DMS53 treated with DMSO at 0.1 percent for 48 hours (cell line): ENCODE measurements around the gene GJB1.

ENCODE experiments used
- DNase-seq: peaks from one replicate; lab custom pipeline; 2025; ENCODE audit not compliant: unreplicated experiment; lab: John Stamatoyannopoulos, UW

The GJB1 gene

DNA sequence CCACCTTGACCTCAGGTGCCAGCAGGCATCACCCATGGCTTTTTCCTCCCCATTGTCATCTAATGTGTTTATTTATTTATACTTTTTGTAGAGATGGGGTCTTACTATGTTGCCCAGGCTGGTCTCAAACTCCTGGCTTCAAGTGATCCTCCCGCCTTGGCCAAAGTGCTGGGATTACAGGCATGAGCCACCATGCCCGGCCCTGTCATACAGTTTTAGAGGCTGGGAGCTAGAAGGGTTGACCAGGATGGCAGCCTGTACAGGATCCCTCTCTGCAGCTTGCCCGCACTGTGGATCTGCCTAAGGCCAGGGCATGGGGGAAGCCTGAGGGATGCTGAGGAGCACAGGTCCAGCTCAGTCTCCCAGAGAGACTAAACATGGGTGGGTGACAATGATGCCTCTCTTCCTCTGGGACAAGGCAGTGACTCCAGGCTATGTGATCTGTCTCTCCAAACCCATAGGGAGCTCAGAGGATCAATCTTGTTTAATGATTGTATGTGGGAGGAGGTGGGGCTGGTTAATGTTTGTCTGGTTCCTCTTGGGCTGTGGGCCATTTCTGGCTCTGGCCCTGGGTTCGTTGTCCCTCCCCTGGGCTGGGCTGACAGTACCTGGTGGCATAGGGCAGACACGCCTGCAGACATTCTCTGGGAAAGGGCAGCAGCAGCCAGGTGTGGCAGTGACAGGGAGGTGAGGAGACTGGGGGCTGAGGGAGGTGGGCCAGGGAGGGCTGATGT lies 8.3 kb upstream of the GJB1 start:
- DNase-seq = peak; percentile 48

DNA sequence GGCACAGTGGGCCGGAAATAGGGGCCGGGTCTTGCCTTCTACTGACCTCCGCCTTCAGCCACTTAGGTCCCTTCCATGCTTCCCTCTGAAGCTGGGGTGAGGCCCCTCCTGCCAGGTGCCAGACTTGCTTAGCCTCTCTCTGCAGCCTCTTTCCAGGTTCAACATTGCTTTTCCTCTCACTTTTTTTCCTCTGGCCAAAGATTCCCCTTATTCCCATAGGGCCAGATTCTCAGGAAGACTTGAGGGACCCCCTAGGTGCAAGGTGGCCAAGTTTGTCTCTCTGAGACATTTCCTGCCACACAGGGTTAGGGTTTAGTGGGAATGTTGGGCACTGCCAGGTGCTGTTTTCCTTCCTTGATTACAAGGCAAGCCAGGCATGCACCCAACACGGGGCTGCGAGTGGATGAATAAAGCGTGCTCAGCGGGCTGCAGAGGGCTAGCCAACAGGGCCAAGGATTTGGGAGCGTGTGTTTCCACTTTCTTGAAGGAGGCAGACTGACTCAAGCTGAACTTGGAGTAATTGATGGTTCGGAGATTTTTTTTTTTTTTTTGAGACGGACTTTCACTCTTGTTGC lies 7.6 kb upstream of the GJB1 start:
- DNase-seq = peak; percentile 48

DNA sequence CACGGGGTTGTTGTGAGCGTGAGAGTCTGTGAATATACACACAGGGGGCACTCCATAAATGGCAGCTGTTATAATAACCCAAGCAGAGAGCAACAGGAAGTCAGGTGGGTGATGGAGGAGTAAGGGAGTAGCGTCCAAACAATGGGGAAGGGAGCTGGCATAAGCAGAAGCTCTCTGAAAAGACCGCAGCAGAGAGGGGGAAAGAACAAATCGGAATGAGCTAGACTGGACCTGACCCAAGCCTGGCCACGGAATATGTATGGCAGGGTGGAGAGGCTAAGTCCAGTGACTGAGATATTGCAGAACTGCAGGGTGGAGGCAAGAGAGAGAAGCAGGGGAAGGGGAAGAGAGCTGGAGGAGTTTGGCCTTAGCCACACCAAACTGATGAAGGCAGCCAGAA lies 6.5 kb upstream of the GJB1 start:
- peak; percentile 82 for DNase-seq

DNA sequence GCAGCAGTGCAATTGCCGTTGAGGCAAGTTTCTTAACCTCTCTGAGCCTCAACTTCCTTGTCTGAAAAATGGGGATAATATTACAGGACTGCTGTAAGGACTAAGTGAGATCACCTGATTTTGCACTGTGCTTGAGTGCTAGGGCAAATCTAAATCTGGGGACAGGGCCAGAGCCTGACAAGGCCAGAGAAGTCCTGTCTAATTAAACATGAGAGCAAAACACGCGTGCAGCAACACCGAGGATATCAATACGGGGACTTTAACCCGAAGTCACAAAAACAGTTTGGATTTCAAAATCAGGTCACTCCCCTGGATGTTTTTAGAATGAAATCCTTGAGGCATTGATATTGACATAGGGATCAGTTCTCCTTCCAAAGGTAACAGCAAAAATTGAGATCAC lies 5.7 kb upstream of the GJB1 start:
- no peak for DNase-seq

DNA sequence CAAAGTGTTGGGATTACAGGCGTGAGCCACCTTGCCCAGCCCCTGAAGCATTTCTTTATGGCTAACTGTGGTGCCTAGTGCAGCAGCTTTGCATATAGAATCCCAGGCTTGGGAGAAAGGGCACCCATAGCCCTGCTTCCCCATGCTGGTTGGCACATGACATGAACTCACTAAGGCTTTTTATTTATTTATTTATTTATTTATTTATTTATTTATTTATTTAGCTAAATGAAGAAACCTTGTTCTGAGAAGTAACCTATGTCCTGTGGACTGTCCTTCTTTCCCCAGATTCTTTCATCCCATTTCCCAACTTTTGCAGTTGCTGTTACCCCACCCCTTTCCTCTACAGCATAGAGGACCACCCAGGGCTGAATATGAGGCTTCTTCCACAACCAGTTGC lies 1.9 kb upstream of the GJB1 start:
- DNase-seq = no peak

DNA sequence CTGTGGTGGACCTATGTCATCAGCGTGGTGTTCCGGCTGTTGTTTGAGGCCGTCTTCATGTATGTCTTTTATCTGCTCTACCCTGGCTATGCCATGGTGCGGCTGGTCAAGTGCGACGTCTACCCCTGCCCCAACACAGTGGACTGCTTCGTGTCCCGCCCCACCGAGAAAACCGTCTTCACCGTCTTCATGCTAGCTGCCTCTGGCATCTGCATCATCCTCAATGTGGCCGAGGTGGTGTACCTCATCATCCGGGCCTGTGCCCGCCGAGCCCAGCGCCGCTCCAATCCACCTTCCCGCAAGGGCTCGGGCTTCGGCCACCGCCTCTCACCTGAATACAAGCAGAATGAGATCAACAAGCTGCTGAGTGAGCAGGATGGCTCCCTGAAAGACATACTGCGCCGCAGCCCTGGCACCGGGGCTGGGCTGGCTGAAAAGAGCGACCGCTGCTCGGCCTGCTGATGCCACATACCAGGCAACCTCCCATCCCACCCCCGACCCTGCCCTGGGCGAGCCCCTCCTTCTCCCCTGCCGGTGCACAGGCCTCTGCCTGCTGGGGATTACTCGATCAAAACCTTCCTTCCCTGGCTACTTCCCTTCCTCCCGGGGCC lies 1.2 kb downstream of the GJB1 start:
- no peak for DNase-seq

DNA sequence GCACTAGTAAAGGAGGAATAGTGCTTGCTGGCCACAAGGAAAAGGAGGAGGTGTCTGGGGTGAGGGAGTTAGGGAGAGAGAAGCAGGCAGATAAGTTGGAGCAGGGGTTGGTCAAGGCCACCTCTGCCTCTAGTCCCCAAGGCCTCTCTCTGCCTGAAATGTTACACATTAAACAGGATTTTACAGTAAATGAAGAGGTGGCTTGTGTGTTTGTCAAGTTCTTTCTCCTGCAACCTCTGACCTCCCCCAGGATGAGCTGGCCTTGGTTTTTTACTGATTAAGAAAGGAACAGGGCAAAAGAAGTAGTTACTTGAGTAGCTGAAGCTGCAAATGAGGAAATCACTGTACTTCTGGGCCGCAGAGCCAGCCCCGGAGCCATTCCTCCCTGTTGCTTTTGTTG lies 2.0 kb downstream of the GJB1 start:
- DNase-seq = no peak

DNA sequence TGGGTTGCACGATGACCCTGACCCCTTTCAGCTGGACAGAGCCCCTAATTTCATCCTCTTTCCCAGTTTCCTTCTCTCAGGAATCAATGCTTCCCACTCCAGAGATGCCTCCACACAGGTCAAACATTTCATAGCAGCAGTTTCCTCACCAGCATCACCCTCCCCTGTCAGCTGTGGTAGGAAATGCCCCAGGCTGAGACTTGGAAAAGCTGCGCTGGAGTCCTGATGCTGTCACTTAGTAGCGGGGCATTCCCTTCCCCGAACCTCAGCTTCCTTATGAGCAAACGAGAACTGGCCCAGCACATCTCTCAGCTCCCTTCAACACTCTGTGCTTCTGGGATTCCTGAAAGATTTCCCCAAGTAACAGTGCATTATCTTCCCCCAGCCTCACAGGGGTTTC lies 2.7 kb downstream of the GJB1 start:
- no peak for DNase-seq

DNA sequence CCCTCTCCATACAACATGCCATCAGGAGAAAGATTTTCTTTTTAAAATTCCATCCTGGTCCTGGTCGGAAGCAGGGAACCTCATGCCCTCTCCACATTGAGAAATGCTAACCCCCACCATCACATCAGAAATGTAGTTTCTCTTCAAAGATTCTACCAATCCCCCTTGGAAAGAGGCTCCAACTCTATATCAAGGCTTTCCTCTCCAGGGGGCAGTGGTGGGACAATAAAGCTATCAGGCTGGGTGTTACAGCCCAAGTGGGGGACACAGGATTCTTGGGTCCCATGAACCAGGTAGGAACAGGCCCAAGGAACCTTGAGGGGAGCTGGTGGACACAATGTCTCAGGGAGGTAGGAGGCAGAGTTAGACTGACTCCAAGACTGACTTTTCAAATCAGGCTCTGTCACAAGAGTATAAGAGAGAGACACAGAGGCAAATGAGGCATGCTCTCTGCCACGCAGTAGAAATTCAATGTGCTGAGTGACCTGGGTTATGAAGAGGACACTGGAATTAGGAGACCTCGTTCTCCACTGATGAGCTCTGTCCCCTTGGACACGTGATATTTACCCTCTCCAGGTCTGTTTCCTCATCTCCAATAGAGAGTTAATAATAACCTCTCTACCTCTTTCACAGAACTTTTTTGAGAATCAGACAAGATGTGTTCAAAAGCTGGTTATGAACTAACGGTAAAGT lies 4.5 kb downstream of the GJB1 start:
- DNase-seq = no peak

DNA sequence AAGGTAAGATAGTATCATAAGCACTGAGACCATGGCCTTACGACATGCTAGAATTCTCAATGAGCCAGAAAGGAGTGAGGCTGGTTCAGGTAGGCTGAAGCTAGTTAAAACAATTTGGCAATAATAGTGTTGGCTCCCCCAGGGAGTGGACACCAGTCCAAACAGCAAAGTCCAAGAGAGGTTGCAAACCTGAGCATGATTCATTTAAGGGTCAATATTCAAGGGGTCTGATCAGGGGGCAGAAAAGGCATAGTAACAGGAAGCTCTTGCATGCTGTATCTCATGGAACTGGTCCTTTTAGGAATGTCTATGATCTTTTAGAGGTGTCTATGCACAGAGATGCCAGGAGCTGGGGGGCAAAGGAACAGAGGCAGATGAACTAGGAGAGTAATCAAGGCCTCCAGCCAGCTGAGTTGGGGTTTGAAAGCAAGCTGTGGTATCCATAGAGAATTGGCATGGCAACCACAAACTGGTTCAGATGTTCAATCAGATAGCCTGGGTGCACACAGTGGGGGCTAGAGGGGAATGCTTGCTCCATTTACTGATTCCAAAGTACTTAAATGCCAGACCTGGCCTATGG lies 5.1 kb downstream of the GJB1 start:
- no peak for DNase-seq

DNA sequence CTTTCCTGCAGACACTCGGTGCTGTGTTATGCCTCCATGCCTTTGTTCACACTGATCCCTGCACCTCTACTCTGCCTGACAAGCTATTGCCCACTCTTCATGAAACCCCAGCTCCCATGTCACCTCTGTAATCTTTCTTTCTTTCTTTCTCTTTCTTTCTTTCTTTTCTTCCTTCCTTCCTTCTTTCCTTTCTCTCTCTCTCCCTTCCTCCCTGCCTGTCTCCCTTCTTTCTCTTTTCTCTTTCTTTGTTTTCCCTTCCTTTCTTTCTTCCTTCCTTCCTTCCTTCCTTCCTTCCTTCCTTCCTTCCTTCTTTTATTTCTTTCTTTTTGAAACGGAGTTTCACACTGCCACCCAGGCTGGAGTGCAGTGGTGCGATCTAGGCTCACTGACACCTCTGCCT lies 12.5 kb downstream of the GJB1 start:
- DNase-seq = no peak

DNA sequence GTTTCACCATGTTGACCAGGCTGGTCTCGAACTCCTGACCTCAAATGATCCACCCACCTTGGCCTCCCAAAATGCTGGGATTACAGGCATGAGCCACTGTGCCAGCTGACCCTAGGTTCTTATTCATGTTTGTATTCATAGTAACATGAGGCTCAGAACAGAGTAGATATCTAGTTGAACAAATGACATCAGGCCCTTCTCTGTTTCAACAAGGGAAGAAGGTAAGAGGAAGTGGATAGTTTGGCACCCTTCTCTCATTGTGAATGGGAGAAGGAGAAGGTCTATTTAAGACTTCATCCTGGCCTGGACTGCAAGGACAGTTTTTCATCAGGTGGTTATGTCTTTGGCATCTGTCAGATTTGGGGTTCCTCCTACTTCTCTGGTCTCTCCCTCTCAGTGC lies 13.8 kb downstream of the GJB1 start:
- DNase-seq = no peak

DNA sequence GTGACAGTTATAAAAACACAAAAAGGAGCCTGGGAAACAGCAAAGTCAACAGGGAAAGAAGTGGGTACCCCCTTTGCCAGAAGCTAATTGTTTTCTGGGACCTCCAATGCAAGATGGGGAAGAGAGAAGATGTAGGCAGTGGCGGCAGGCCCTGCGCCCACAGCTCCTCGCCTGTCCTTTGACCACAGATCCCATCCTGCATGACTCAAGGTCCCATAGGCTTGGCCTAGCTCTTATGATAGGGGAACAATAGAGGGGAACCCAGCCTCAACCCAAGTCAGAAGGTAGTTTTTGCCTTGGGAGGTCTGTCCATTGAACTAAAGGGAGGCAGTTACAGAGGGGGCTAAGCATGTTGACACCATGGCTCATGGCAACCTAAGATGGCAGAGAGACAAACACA lies 16.8 kb downstream of the GJB1 start:
- DNase-seq = no peak

DNA sequence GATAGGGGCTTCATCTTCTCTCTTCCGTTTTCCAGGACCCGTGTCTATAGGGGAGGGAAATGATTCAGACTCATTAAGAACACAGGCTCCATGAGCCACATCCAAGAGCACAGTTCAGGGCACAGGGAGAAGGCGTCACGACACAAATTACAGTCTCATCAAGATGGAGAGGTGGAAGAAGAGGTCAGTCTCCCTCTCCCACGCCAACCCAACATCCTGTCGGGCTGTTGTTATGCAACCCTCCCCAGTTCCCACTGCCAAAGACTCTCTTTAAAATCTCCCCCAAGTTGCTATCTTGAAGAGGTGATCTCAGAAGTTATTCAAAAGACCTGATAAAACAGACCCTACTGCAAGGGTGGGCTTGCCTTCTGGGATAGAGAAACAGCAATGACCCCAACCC lies 18.3 kb downstream of the GJB1 start:
- no peak for DNase-seq

DNA sequence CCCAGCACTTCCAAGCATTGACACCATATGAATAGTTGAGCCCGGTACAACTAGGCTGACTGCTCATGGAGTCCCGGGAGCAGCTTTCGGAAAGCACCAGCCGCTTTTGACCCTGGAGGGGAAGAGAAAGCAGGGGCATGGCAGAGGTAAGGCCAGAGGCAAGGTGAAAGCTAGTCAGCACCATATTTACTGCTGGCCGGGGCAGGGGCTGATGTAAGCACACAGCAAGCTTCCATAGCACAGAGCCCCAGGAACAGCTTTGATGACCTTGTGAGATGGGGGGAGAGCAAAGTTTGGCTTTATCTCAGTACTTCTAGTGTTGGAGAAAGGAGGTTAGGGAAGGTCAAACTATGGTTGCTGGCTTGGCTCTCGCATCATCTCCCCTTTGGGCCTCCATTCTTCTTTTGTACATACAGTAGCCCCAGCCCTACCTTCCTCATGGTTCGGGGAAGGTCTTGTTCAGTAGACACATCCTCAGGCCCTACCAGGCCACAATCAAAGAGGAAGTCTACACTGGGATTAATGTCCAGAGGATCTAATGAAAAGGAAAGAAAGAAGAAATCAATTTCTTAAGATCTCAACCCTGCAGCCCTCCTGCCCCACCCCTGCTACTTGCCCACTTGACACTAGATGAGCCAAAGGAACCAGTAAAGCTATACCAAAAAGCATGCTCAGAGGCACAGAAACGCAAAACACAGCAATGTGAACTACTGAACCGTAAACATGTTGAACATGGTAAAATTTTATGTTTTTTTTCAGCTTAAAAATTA lies 21.5 kb downstream of the GJB1 start:
- no peak for DNase-seq

DNA sequence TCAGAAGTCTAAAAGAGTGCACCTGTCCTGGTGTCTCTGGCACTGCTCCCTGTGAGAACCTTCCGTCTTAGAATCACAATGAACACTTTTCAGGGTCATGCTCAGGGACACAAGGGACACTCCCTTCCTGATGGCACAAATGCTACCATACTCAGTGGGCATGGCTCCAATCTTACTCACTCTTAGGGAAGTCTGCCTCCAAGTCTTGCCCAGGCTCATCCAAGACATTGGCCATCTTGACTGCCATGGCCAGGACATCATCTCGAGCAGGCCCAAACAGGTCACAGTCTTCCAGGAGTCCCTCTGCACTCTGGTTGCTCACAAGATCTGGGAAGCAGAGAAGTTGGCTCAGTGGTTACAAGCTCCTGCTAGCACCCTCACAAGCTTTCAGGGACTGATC lies 22.1 kb downstream of the GJB1 start:
- DNase-seq = no peak

DNA sequence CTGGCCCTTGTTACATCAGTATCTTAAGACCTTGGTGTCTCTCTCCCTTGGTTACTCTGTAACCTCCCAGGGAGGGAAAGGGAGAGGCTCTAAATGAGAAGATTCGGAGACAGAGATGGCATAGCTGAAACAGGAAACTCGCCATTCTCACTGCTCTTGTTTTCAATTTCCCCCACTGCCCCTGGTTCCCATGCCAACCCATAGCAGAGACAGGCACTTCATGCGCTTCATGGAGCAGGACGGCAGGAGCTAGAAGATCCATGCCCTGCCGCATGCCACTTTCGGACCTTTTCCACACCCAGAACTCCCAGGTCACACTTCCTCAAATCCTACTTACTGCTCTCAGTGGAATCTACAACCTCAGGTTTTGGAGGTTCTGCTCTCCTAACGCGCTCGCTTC lies 27.8 kb downstream of the GJB1 start:
- no peak for DNase-seq

DNA sequence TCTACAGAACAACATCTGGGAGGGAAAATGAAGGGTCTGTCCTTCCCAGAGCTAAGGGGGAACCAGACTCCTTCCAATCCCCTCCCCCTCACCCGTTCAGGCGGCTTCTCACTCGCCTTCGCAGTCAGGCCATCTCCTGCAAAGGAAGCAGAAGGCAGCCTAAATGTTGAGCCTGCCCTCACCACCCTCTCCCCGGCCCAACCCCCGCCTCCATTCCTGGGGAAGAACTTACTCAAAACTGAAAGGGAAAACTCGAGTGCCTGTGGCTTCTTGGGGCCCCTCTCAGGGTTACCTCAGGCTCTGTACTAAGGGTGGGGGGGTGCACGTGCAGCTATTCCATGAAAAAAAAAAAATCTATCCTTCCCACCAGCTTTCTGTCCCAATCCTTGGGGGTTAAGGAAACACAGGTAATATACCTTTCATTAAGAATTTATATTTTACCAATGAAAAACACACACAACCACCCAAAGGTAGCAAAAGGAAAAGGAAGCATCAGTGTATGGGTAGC lies 28.5 kb downstream of the GJB1 start:
- no peak for DNase-seq

DNA sequence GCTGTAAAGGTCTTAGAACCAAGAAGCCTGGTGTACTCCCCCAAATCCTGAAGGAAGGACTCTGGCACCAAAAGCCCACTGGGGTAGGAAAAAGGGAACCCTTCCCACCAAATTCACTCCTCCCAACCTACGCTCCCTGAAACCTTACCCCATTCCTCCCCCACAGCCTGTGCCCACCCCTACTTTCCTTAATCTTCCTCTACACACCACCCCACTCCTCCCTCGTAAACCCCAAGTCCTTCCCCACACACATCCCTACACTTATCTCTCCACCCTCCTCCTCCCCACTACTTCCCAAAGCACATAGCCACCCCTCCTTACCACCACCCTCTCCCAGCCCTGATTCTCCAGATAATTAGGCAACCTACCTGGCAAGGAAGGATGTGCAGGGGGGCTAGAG lies 29.2 kb downstream of the GJB1 start:
- no peak for DNase-seq

DNA sequence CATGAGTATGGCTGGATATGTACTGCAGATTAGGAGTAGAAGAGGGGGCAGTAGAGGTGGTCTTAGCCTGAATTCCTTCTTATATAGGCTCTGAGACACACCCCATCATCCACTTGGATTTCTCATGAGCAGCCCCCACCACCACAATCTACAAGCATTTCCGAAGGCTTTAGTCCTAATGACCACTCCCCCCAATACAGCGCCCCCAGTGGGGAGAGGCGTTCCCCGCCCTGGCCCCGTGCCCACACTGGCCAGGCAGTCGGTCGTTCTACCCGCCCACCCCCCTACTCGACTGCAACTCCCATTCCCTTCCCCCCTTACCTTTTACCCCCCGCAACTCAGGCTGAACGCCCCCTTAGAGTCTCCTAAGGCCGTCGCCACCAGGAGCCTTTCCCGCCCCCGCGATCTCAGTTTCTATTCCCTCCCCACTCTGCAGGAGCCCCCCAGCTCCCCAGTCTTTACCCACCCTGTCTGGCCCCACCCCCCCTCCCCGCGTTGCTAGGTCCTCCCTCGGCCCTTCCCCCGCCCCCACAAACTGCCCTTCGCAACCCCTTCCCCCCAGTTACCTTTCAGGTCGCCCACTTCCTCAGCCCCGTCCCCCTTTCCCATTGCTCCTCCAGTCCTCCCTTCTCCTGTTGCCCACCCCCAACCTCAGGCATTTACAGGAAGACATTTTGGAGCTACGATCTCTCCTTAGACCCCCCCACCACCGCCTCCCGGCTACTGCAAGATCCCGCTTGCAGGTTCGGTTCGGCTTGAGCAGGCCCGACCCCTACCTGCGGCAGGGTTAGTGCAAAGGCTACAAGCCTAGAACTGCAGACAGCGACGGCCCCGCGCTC lies 30.4 kb downstream of the GJB1 start:
- no peak for DNase-seq
